ENCODE measurements around the gene HOXD13. TPM values are rescaled to one million over a fixed set of nuclear protein-coding genes. Genes with fewer than 3 reads are reported as not detected.

HOXD13 gene
- total and polyA plus RNA-seq, 2 of the 13 experiments (the other 11 are each of a cell fraction or from before 2014, with no cell fraction given), result not detected

DNA sequence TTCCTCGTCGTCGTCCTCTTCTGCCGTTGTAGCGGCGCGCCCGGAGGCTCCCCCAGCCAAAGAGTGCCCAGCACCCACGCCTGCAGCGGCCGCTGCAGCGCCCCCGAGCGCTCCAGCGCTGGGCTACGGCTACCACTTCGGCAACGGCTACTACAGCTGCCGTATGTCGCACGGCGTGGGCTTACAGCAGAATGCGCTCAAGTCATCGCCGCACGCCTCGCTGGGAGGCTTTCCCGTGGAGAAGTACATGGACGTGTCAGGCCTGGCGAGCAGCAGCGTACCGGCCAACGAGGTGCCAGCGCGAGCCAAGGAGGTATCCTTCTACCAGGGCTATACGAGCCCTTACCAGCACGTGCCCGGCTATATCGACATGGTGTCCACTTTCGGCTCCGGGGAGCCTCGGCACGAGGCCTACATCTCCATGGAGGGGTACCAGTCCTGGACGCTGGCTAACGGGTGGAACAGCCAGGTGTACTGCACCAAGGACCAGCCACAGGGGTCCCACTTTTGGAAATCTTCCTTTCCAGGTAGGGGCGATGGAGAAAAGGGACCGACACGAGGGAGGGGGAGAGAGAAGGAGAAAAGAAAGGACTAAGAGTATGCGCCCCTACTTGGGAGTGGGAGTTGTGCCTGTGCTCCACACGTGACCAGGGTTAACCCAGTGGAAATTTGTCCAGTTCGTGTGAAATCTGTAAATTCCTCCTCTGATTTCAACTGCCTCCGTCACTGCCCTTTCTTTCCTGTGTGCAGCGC is 800 bp downstream of the HOXD13 start:
- H3K4me3 ChIP-seq (replicated peaks in 1 of 3; ENCODE audit: insufficient read depth in 1 of 3, low read depth in 2 of 3, low read length in 3 of 3), result peak overlapping the region in 1 of 3 experiments; percentile 34; a peak in 1 of 6 replicates

More for the DNA sequence above, 800 bp downstream of the HOXD13 start:
- BruUV-seq (replicated peaks), result no TSS peak
- H3K9ac ChIP-seq (ENCODE audit: insufficient read depth, low read depth, low read length), result no peak overlapping the region
- FAIRE-seq, result no peak
- no peak overlapping the region for H3K27ac ChIP-seq (ENCODE audit: extremely low read length, insufficient read depth, low read length)
- H3K4me2 ChIP-seq (ENCODE audit: low read depth, low read length), result no peak overlapping the region; the same call in 1 of the 2 replicates
- in situ Hi-C loops (cut with HindIII; ENCODE audit: extremely low pct_ligation_motif_present, low pct_unique_long_range_greater_than_20kb), result no loop called here
- H2AFZ ChIP-seq (ENCODE audit: low read length), result no peak overlapping the region
- no peak for DNase-seq (ENCODE audit: low spot score)
- ChIA-PET POLR2A (no interaction called here), CTCF (ENCODE audit: low intra/inter-chr PET ratio, low total read pairs) (no interaction called here)
- intact Hi-C loops (cut with micrococcal nuclease; ENCODE audit: unreplicated experiment), result no loop called here
- peaks cover 21% of the 10 kb centered on the region for H3K4me1 ChIP-seq (ENCODE audit: insufficient read depth, low read length)
- WGBS (ENCODE audit: low lambda C conversion rate), result 28% methylated on average over 46 of the region's 53 CpGs
- ATAC-seq, result no peak
- no peaks in the 10 kb centered on the region for H4K20me1 ChIP-seq (ENCODE audit: insufficient read depth, low read length)
- no peaks in the 10 kb centered on the region for H3K36me3 ChIP-seq (replicated peaks in 1 of 2; ENCODE audit: control insufficient read depth in 1 of 2, insufficient read depth in 2 of 2, low read length in 2 of 2)
- H3K79me2 ChIP-seq (ENCODE audit: insufficient read depth, low read length), result no peaks in the 10 kb centered on the region
- H3K27me3 ChIP-seq (ENCODE audit: control insufficient read depth in 1 of 2, insufficient read depth in 2 of 2, low read length in 2 of 2), result peaks cover 22 to 92% of the 10 kb centered on the region in 2 experiments
- no peaks in the 10 kb centered on the region for H3K9me3 ChIP-seq (ENCODE audit: low read length)
- TF ChIP-seq BHLHE40 (IDR thresholded peaks at IDR 0.05; ENCODE audit: low read length), result 0 out of 2 replicates have a peak, but pooled peaks have one; percentile 22
- TF ChIP-seq, protein P1, sequence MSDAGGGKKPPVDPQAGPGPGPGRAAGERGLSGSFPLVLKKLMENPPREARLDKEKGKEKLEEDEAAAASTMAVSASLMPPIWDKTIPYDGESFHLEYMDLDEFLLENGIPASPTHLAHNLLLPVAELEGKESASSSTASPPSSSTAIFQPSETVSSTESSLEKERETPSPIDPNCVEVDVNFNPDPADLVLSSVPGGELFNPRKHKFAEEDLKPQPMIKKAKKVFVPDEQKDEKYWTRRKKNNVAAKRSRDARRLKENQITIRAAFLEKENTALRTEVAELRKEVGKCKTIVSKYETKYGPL (CRISPR knock-in tag; IDR thresholded peaks at IDR 0.05), result no peak
- TF ChIP-seq HMGXB3 (CRISPR knock-in tag; IDR thresholded peaks at IDR 0.05; ENCODE audit: borderline replicate concordance), result no peak
- TF ChIP-seq MTF2 (CRISPR knock-in tag; IDR thresholded peaks at IDR 0.05; ENCODE audit: borderline replicate concordance), result 0 out of 2 replicates have a peak, but pooled peaks have one; percentile 19
- TF ChIP-seq KMT2B (CRISPR knock-in tag; IDR thresholded peaks at IDR 0.05), result no peak
- TF ChIP-seq, protein P2, sequence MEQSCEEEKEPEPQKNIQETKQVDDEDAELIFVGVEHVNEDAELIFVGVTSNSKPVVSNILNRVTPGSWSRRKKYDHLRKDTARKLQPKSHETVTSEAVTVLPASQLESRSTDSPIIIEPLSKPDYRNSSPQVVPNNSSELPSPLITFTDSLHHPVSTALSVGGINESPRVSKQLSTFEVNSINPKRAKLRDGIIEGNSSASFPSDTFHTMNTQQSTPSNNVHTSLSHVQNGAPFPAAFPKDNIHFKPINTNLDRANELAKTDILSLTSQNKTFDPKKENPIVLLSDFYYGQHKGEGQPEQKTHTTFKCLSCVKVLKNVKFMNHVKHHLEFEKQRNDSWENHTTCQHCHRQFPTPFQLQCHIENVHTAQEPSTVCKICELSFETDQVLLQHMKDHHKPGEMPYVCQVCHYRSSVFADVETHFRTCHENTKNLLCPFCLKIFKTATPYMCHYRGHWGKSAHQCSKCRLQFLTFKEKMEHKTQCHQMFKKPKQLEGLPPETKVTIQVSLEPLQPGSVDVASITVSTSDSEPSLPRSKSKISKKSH (CRISPR knock-in tag; IDR thresholded peaks at IDR 0.05; ENCODE audit: borderline replicate concordance), result 0 out of 2 replicates have a peak, but pooled peaks have one; percentile 25
- no peak for TF ChIP-seq HHEX (CRISPR knock-in tag; IDR thresholded peaks at IDR 0.05)
- TF ChIP-seq IRX3 (CRISPR knock-in tag; IDR thresholded peaks at IDR 0.05; ENCODE audit: borderline replicate concordance, low read depth), result no peak
- TF ChIP-seq UBTF (CRISPR knock-in tag; IDR thresholded peaks at IDR 0.05), result no peak
- TF ChIP-seq HNRNPLL (IDR thresholded peaks at IDR 0.05; ENCODE audit: low read depth, low read length, poor library complexity, severe bottlenecking), result peak; percentile 63

All from HepG2 (cell line).